A549 (cell line): ENCODE results near the gene CNTFR. TPM values are rescaled to one million over a fixed set of nuclear protein-coding genes. Genes with fewer than 3 reads are reported as not detected.

Experiments used
- ATAC-seq, 2 experiments: fragments of 200-7000 bp in 1 of 2; fragments of >200 bp in 1 of 2; cut with Nextera tagmentation in 1 of 2; cut with Tn5 transposase in 1 of 2; 3 replicates each; pipeline versions ENCODE4 v1.8.0 to v1.9.1; 2018 to 2020; ENCODE audit warnings: mild to moderate bottlenecking in 1 of 2, moderate library complexity in 1 of 2
- CTCF ChIA-PET: fragments of 300-600 bp; sonication (Branson Sonifier 250); formaldehyde crosslinking; extraction: SDS; loops from one replicate; lab custom pipeline; 2021; ENCODE audit warnings: antibody characterized with exemption, inconsistent platforms; lab: Yijun Ruan, JAX
- POLR2A ChIA-PET: fragments of 350-600 bp; formaldehyde crosslinking; extraction: SDS; loops from one replicate; lab custom pipeline; 2021; ENCODE audit warnings: antibody characterized with exemption, inconsistent platforms; lab: Yijun Ruan, JAX
- DNase-seq, 2 experiments: peaks; one replicate each; pipeline versions ENCODE4 v3.0.0 to v3.0.0-alpha.2; 2011 to 2016; ENCODE audit warnings: low read depth in 1 of 2, low spot score in 1 of 2
- FAIRE-seq: peaks from 2 replicates; lab custom pipeline; 2011; peaks lifted over from hg19 to GRCh38; lab: Jason Lieb, UNC
- H3K27ac ChIP-seq, 2 experiments: fragments of >200 bp; sonication (Bioruptor Twin); formaldehyde crosslinking; 3 replicates each; pipeline ENCODE4 v1.5.1; 2016 to 2017
- H3K4me1 ChIP-seq: fragments of >200 bp; sonication (Bioruptor Twin); formaldehyde crosslinking; 3 replicates; pipeline ENCODE4 v1.6.1; 2016
- H3K4me2 ChIP-seq: fragments of >200 bp; sonication (Bioruptor Twin); formaldehyde crosslinking; 3 replicates; pipeline ENCODE4 v1.6.1; 2016
- H3K4me3 ChIP-seq: fragments of >200 bp; sonication (Bioruptor Twin); formaldehyde crosslinking; 3 replicates; pipeline ENCODE4 v1.5.1; 2016
- H3K9me3 ChIP-seq: fragments of >200 bp; sonication (Bioruptor Twin); formaldehyde crosslinking; 3 replicates; pipeline ENCODE4 v1.6.1; 2016
- FOXS1 ChIP-seq: fragments of 250-450 bp; sonication (Bioruptor Pico); IDR thresholded peaks from 2 replicates; pipeline ENCODE4 v1.5.0; 2020; ENCODE audit warnings: mild to moderate bottlenecking, moderate library complexity
- GATA3 ChIP-seq: IDR thresholded peaks from 2 replicates; pipeline ENCODE4 v1.6.1; 2012; ENCODE audit warnings: borderline replicate concordance
- HDAC2 ChIP-seq: fragments of 200-600 bp; sonication (generic); IDR thresholded peaks from 2 replicates; pipeline ENCODE4 v1.6.1; 2016
- MAFK ChIP-seq: fragments of 450-650 bp; IDR thresholded peaks from 2 replicates; pipeline ENCODE4 v1.6.1; 2014; ENCODE audit not compliant: partially characterized antibody
- NFE2L2 ChIP-seq: fragments of 150-350 bp; conservative IDR thresholded peaks from 2 replicates; pipeline ENCODE4 v1.6.1; 2014; ENCODE audit warnings: low read length
- NPAS2 ChIP-seq: fragments of 250-450 bp; sonication (Bioruptor Pico); IDR thresholded peaks from 2 replicates; pipeline ENCODE4 v1.8.0; 2022; ENCODE audit warnings: mild to moderate bottlenecking, moderate library complexity, borderline replicate concordance
- NR3C1 ChIP-seq: fragments of >200 bp; sonication (Bioruptor Twin); formaldehyde crosslinking; IDR thresholded peaks from 3 replicates; pipeline ENCODE4 v1.6.1; 2017
- PHF8 ChIP-seq: fragments of 200-600 bp; sonication (generic); IDR thresholded peaks from 2 replicates; pipeline ENCODE4 v1.6.1; 2016; ENCODE audit warnings: low read depth, mild to moderate bottlenecking, antibody characterized with exemption, moderate library complexity, borderline replicate concordance
- RAD21 ChIP-seq, 2 experiments: fragments of >200 bp in 1 of 2; sonication (Bioruptor Twin) in 1 of 2; formaldehyde crosslinking in 1 of 2; IDR thresholded peaks in 1 of 2; conservative IDR thresholded peaks in 1 of 2; 2 replicates in 1 of 2; 3 replicates in 1 of 2; pipeline ENCODE4 v1.6.1; 2012 to 2018; ENCODE audit warnings: inconsistent platforms in 1 of 2
- TFCP2L1 ChIP-seq: fragments of 250-450 bp; sonication (Bioruptor Pico); IDR thresholded peaks from 2 replicates; pipeline ENCODE4 v1.5.0; 2021; ENCODE audit warnings: mild to moderate bottlenecking
- ZFP36 ChIP-seq: fragments of 450-650 bp; IDR thresholded peaks from 2 replicates; pipeline ENCODE4 v1.6.1; 2014; ENCODE audit warnings: borderline replicate concordance; ENCODE audit not compliant: partially characterized antibody
- WGBS: methylation state at CpG from one replicate; pipeline ENCODE4 v1.1.6; 2017; ENCODE audit errors: missing lambda C conversion rate; 5-methylcytosine and 5-hydroxymethylcytosine counted together
- polyA plus RNA-seq, 4 experiments: library from polyadenylated mRNA; depleted of rRNA in 3 of 4; stranded (reverse); fragments of >200 nt; fragmentation: RNase III in 1 of 4; extraction: RNeasy Plus Mini Kit Qiagen cat#74134 plus additional on column Dnase treatment in 1 of 4; gene quantifications; 2 replicates in 3 of 4; 3 replicates in 1 of 4; pipeline ENCODE4 v1.2.3, GENCODE V29; 2011 to 2017
- TF ChIP-seq, protein P1 (sequence below): fragments of >200 bp; sonication (Bioruptor Twin); formaldehyde crosslinking; IDR thresholded peaks from 3 replicates; pipeline ENCODE4 v1.5.1; 2016
- TF ChIP-seq, protein P2 (sequence below): fragments of 450-650 bp; IDR thresholded peaks from 2 replicates; pipeline ENCODE4 v1.6.1; 2014; ENCODE audit warnings: antibody characterized with exemption
- TF ChIP-seq, protein P3 (sequence below): fragments of 200-600 bp; sonication (generic); IDR thresholded peaks from 2 replicates; pipeline ENCODE4 v1.6.1; 2016; ENCODE audit warnings: antibody characterized with exemption, mild to moderate bottlenecking, moderate library complexity

Gene CNTFR
- polyA plus RNA-seq, 2 of the 4 experiments (the other 2 are of a cell fraction) = 0.09 TPM; not detected in 1

DNA sequence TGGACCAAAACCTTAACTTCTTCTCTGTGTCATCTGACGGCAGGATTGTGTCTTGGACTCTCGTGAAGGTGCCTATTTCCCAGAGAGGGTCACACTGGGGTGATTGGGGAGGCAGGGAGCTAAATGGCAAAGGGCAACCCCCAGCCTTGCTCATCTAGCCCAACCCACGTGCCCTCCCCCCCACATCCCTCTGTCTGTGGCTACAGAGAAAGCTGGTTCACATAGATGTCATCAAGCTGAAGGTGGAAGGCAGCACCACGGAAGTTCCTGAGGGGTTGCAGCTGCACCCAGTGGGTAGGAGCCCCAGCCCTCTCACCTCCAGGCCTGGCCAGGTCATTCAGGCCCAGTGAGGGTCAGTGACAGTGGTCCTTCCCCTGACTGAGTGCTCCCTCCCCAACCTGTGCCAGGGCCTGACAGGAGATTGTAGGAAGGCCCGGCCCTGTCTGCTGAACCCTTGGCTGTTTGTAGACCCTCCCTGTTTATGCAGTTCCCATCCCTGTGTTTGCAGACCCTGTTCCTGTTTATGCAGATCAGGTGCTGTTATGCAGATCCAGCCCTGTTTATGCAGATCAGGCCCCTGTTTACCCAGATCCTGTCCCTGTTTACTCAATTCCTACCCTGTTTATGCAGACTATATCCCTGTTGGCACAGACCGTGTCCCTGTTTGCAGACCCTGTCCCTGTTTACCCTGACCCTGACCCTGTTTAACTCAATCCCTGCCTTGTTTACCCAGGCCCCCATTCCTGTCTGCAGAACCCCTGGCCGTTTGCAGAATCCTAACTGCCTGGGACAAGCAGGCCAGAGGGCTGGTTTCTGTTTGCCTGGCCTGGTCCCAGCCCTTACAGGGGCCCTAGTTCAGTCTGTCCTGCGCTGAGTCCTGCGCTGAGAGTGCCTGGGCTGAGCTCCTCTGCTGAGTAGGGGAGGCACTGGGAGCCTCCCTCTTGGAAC, 77.1 kb downstream of the CNTFR start (continued):
- TF ChIP-seq, protein P1, sequence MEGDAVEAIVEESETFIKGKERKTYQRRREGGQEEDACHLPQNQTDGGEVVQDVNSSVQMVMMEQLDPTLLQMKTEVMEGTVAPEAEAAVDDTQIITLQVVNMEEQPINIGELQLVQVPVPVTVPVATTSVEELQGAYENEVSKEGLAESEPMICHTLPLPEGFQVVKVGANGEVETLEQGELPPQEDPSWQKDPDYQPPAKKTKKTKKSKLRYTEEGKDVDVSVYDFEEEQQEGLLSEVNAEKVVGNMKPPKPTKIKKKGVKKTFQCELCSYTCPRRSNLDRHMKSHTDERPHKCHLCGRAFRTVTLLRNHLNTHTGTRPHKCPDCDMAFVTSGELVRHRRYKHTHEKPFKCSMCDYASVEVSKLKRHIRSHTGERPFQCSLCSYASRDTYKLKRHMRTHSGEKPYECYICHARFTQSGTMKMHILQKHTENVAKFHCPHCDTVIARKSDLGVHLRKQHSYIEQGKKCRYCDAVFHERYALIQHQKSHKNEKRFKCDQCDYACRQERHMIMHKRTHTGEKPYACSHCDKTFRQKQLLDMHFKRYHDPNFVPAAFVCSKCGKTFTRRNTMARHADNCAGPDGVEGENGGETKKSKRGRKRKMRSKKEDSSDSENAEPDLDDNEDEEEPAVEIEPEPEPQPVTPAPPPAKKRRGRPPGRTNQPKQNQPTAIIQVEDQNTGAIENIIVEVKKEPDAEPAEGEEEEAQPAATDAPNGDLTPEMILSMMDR = no peak
- TF ChIP-seq NPAS2 (CRISPR knock-in tag) (no peak), HDAC2 (no peak), NR3C1 (no peak), ZFP36 (no peak), TFCP2L1 (CRISPR knock-in tag) (no peak)
- TF ChIP-seq, protein P2, sequence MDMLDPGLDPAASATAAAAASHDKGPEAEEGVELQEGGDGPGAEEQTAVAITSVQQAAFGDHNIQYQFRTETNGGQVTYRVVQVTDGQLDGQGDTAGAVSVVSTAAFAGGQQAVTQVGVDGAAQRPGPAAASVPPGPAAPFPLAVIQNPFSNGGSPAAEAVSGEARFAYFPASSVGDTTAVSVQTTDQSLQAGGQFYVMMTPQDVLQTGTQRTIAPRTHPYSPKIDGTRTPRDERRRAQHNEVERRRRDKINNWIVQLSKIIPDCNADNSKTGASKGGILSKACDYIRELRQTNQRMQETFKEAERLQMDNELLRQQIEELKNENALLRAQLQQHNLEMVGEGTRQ = no peak
- TF ChIP-seq, all 56 proteins: peak for 0

DNA sequence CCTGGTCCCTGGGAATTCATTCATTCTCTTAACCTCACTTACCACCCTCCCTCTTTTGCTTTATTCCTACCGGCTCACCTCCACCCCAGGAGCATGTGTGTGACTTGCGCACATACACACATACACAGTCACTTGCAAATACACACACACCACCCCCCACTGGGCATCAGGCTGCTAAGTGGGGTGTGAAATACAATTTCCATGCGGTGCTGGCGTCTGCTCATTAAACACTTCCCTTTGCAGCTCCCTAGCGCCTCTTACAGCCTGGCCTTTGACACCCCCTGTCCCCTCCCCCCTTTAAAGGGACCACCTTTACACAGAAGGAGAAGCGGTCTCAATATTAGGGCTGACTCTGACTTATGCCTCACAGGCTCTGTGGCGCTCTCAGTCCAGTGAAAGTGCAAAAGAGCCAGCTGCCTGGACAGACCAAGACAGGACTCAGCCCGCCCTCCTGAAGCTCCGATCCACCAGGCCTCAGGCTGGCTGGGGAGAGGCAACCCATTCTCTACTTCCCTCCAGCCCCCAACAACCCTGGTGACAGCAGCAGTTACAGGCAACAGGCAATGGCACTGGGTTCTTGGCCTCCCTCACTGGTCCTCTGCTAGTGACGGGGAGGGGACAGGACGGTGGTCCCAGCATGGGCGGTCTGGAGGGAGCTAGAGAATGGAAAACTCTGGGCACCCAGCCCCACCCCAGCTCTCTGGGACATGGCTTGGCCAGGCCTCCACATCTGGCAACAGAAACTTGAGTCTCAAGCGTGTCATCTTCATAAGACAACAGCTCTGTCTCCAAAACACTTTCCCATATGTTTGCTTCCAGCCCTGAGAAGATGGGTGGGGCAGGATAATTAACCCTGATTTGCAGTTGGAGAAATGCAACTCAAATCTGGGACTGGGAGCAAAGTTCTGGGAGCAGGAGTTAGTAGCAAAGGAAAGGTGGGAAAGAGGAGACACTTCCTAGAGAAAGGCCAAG, 78.7 kb downstream of the CNTFR start:
- no peaks in the 10 kb centered on the region for H3K9me3 ChIP-seq
- TF ChIP-seq TFCP2L1 (CRISPR knock-in tag) (no peak), FOXS1 (CRISPR knock-in tag) (no peak), NFE2L2 (no peak), PHF8 (no peak), NPAS2 (CRISPR knock-in tag) (no peak)
- TF ChIP-seq, protein P3, sequence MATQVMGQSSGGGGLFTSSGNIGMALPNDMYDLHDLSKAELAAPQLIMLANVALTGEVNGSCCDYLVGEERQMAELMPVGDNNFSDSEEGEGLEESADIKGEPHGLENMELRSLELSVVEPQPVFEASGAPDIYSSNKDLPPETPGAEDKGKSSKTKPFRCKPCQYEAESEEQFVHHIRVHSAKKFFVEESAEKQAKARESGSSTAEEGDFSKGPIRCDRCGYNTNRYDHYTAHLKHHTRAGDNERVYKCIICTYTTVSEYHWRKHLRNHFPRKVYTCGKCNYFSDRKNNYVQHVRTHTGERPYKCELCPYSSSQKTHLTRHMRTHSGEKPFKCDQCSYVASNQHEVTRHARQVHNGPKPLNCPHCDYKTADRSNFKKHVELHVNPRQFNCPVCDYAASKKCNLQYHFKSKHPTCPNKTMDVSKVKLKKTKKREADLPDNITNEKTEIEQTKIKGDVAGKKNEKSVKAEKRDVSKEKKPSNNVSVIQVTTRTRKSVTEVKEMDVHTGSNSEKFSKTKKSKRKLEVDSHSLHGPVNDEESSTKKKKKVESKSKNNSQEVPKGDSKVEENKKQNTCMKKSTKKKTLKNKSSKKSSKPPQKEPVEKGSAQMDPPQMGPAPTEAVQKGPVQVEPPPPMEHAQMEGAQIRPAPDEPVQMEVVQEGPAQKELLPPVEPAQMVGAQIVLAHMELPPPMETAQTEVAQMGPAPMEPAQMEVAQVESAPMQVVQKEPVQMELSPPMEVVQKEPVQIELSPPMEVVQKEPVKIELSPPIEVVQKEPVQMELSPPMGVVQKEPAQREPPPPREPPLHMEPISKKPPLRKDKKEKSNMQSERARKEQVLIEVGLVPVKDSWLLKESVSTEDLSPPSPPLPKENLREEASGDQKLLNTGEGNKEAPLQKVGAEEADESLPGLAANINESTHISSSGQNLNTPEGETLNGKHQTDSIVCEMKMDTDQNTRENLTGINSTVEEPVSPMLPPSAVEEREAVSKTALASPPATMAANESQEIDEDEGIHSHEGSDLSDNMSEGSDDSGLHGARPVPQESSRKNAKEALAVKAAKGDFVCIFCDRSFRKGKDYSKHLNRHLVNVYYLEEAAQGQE = no peak
- H3K4me1 ChIP-seq = no peaks in the 10 kb centered on the region
- WGBS = 67% methylated on average over 12 of the region's 13 CpGs
- ChIA-PET CTCF (interaction anchor here (0.9 to 13.5 kb wide), 7 partner anchors 9 to 123 kb away, joined by 3 to 114 read pairs (median 7); no protein-coding TSS in a partner anchor), POLR2A (no interaction called here)
- ATAC-seq (no peak), FAIRE-seq (no peak), DNase-seq (no peak)
- no peak overlapping the region for H3K4me2 ChIP-seq
- no peak overlapping the region for H3K4me3 ChIP-seq
- H3K27ac ChIP-seq = no peak overlapping the region

DNA sequence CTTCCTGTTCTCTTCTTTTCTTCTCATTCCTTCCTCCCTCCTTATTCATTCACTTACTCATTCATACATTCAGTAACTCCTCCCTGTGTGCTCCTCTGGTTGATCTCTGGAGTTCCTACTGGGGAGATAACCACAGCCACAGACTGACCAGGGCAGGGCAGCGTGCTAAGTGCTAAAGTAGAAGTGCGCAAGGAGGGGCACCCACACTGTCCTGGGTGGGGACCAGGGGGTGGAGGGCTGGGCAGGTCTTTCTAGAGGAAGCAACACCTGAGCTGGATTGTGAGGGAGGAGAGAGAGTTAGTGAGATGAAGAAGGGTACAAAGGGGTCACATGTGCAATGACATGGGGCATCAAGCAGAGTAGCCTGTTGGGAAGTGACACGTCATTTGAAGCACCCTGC, 80.6 kb downstream of the CNTFR start:
- no peak for ATAC-seq
- no peak overlapping the region for H3K4me2 ChIP-seq
- CTCF ChIA-PET = interaction anchor here (0.6 to 13.5 kb wide), 5 partner anchors 7 to 94 kb away, joined by 4 to 114 read pairs (median 5); no protein-coding TSS in a partner anchor
- 45% methylated on average over 3 of the region's 3 CpGs for WGBS
- no peak for DNase-seq
- H3K4me1 ChIP-seq = no peaks in the 10 kb centered on the region
- no peak overlapping the region for H3K27ac ChIP-seq
- no peak for FAIRE-seq
- TF ChIP-seq GATA3 = no peak
- TF ChIP-seq MAFK = no peak
- no peak for TF ChIP-seq RAD21 (conservative IDR thresholded peaks at IDR 0.05 in 1 of 2, IDR thresholded peaks at IDR 0.05 in 1 of 2)
- no peak overlapping the region for H3K4me3 ChIP-seq
- H3K9me3 ChIP-seq = no peaks in the 10 kb centered on the region
- POLR2A ChIA-PET = no interaction called here
